ENCODE data around the gene TMEM250. TPM values are rescaled to one million over a fixed set of nuclear protein-coding genes. Genes with fewer than 3 reads are reported as not detected.

The TMEM250 gene
- total RNA-seq, 1 donor from 2014 or later, result 29.8 TPM

DNA sequence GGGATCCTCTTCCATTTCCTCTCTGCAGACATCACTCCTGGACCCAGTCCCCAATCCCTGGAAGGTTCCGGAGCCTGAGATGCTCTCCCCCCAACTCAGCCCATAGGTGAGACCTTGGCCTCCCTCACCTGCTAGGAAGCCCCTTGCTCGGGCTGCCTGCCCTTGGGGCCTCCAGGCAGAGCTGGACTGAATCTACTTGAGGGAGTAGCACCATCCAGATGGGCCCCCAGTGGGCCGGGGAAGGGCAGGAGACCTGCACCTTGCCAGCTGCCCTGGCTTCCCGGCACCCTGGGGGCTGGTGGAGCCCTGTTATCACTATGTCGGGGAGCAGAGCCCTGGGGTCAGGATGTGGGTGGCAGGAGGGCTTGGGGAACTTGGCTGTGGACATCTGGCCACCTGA lies 26.9 kb upstream of the TMEM250 start:
- Histone ChIP-seq H4K20me1 (ENCODE audit: insufficient read depth, low read length) (no peaks in the 10 kb centered on the region), H3K79me2 (ENCODE audit: insufficient read depth, low read length) (no peaks in the 10 kb centered on the region), H3K27ac (ENCODE audit: low read depth, low read length) (no peak overlapping the region), H3K4me1 (ENCODE audit: insufficient read depth, low read length) (no peaks in the 10 kb centered on the region), H3K4me2 (ENCODE audit: low read length) (no peak overlapping the region), H3K9me3 (ENCODE audit: insufficient read depth, low read depth, low read length) (no peaks in the 10 kb centered on the region), H2AFZ (ENCODE audit: low read depth, low read length) (no peak overlapping the region), H3K27me3 (ENCODE audit: insufficient read depth, low read length) (peaks cover 11% of the 10 kb centered on the region), H3K9ac (ENCODE audit: low read length) (no peak overlapping the region), H3K36me3 (ENCODE audit: insufficient read depth, low read length) (no peaks in the 10 kb centered on the region), H3K4me3 (ENCODE audit: insufficient read depth, low read depth, low read length) (no peak overlapping the region)
- peaks cover 28% of the 10 kb centered on the region for H3K27me3 Mint-ChIP-seq (ENCODE audit: low read depth, unreplicated experiment)
- no peak overlapping the region for H3K27ac Mint-ChIP-seq (ENCODE audit: unreplicated experiment)
- no peak for TF ChIP-seq EZH2 (IDR thresholded peaks at IDR 0.05; ENCODE audit: insufficient read depth, low read length)
- TF ChIP-seq, protein P1, sequence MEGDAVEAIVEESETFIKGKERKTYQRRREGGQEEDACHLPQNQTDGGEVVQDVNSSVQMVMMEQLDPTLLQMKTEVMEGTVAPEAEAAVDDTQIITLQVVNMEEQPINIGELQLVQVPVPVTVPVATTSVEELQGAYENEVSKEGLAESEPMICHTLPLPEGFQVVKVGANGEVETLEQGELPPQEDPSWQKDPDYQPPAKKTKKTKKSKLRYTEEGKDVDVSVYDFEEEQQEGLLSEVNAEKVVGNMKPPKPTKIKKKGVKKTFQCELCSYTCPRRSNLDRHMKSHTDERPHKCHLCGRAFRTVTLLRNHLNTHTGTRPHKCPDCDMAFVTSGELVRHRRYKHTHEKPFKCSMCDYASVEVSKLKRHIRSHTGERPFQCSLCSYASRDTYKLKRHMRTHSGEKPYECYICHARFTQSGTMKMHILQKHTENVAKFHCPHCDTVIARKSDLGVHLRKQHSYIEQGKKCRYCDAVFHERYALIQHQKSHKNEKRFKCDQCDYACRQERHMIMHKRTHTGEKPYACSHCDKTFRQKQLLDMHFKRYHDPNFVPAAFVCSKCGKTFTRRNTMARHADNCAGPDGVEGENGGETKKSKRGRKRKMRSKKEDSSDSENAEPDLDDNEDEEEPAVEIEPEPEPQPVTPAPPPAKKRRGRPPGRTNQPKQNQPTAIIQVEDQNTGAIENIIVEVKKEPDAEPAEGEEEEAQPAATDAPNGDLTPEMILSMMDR (IDR thresholded peaks at IDR 0.05; ENCODE audit: insufficient read depth, low read depth, low read length), result no peak
- no peak for FAIRE-seq
- no peaks in the 10 kb centered on the region for H3K9me3 Mint-ChIP-seq (ENCODE audit: unreplicated experiment)
- H3K4me3 Mint-ChIP-seq (ENCODE audit: unreplicated experiment), result no peak overlapping the region
- no peaks in the 10 kb centered on the region for H3K4me1 Mint-ChIP-seq (ENCODE audit: low read depth, unreplicated experiment)
- DNase-seq (ENCODE audit: low read depth), result no peak
- no peaks in the 10 kb centered on the region for H3K36me3 Mint-ChIP-seq (ENCODE audit: low read depth, unreplicated experiment)

DNA sequence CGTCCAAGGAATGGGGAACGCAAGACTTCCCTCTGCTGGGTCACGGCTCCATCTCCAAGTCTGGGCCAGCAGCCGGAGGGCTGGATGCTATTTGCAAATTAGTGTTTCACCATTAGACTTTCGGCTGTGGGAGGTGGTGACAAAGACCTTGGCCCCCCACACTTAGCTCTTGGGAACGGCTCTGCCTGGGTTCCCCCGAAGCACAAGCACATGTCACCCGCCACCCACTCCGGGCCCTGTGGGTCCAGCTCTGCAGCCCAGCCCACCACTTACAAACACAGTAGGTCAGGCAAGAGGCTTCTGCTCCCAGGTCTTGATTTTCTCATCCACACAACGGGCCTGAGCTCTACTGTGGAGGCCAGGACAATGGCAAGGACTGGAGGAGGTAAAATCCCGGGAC lies 25.8 kb upstream of the TMEM250 start:
- H3K4me1 Mint-ChIP-seq (ENCODE audit: low read depth, unreplicated experiment), result no peaks in the 10 kb centered on the region
- no peaks in the 10 kb centered on the region for H3K79me2 ChIP-seq (ENCODE audit: insufficient read depth, low read length)
- no peaks in the 10 kb centered on the region for H3K36me3 ChIP-seq (ENCODE audit: insufficient read depth, low read length)
- DNase-seq (ENCODE audit: low read depth) (no peak), FAIRE-seq (no peak)
- no peak overlapping the region for H2AFZ ChIP-seq (ENCODE audit: low read depth, low read length)
- H3K9me3 ChIP-seq (ENCODE audit: insufficient read depth, low read depth, low read length), result no peaks in the 10 kb centered on the region
- H4K20me1 ChIP-seq (ENCODE audit: insufficient read depth, low read length), result no peaks in the 10 kb centered on the region
- no peaks in the 10 kb centered on the region for H3K4me1 ChIP-seq (ENCODE audit: insufficient read depth, low read length)
- H3K4me2 ChIP-seq (ENCODE audit: low read length), result no peak overlapping the region
- H3K4me3 Mint-ChIP-seq (ENCODE audit: unreplicated experiment), result no peak overlapping the region
- no peak overlapping the region for H3K27ac ChIP-seq (ENCODE audit: low read depth, low read length)
- H3K4me3 ChIP-seq (ENCODE audit: insufficient read depth, low read depth, low read length), result no peak overlapping the region
- peaks cover 27% of the 10 kb centered on the region for H3K27me3 Mint-ChIP-seq (ENCODE audit: low read depth, unreplicated experiment)
- H3K9me3 Mint-ChIP-seq (ENCODE audit: unreplicated experiment), result no peaks in the 10 kb centered on the region
- H3K36me3 Mint-ChIP-seq (ENCODE audit: low read depth, unreplicated experiment), result no peaks in the 10 kb centered on the region
- peaks cover 11% of the 10 kb centered on the region for H3K27me3 ChIP-seq (ENCODE audit: insufficient read depth, low read length)
- TF ChIP-seq, protein P1 (IDR thresholded peaks at IDR 0.05; ENCODE audit: insufficient read depth, low read depth, low read length), result no peak
- no peak for TF ChIP-seq EZH2 (IDR thresholded peaks at IDR 0.05; ENCODE audit: insufficient read depth, low read length)
- H3K9ac ChIP-seq (ENCODE audit: low read length), result no peak overlapping the region
- H3K27ac Mint-ChIP-seq (ENCODE audit: unreplicated experiment), result no peak overlapping the region

DNA sequence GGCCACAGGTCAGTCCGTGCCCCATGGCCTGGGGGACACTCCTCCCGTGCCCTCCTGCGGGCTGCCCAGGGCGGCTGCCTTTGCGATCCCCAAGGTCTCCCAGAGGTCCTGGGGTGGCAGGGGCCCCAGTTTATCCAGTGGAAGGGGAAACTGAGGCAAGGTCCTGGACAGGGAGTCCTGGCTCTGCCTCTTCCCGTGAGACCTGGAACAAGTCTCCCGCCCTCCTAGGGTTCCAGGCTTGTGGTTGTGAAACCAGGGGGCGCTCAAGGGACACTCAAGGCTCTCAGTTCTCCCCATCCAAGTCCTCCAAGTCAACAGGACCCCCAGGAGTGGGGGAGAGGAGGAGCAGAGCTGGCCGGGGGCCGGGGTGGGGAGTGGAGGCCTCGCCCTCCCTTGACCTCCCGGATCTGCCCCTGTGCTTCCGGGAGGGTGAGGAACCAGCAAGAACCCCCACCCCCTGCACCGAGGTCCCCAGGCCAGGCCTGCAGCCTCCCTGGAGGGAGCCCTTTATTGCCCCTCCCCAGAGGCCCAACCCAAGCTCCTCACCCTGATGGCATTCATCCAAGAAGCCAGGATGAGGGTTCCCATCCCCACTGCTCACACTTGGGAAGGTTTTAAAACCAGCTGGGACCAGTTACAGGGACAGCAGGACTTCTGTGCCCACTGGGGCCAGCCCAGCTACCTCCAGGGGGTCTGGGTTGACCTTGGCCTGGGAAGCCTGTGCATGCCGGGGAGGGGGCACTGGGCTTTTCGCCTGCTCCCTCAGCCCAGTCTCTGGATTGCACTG lies 24.7 kb upstream of the TMEM250 start:
- Histone ChIP-seq H3K79me2 (ENCODE audit: insufficient read depth, low read length) (no peaks in the 10 kb centered on the region), H3K4me2 (ENCODE audit: low read length) (no peak overlapping the region), H3K27me3 (ENCODE audit: insufficient read depth, low read length) (peaks cover 15% of the 10 kb centered on the region), H3K36me3 (ENCODE audit: insufficient read depth, low read length) (no peaks in the 10 kb centered on the region), H2AFZ (ENCODE audit: low read depth, low read length) (no peak overlapping the region), H3K4me3 (ENCODE audit: insufficient read depth, low read depth, low read length) (no peak overlapping the region), H4K20me1 (ENCODE audit: insufficient read depth, low read length) (no peaks in the 10 kb centered on the region), H3K27ac (ENCODE audit: low read depth, low read length) (no peak overlapping the region), H3K9me3 (ENCODE audit: insufficient read depth, low read depth, low read length) (no peaks in the 10 kb centered on the region), H3K4me1 (ENCODE audit: insufficient read depth, low read length) (no peaks in the 10 kb centered on the region), H3K9ac (ENCODE audit: low read length) (no peak overlapping the region)
- TF ChIP-seq, protein P1 (IDR thresholded peaks at IDR 0.05; ENCODE audit: insufficient read depth, low read depth, low read length), result no peak
- no peak for TF ChIP-seq EZH2 (IDR thresholded peaks at IDR 0.05; ENCODE audit: insufficient read depth, low read length)
- H3K4me1 Mint-ChIP-seq (ENCODE audit: low read depth, unreplicated experiment), result no peaks in the 10 kb centered on the region
- no peak overlapping the region for H3K27ac Mint-ChIP-seq (ENCODE audit: unreplicated experiment)
- no peak for FAIRE-seq
- H3K4me3 Mint-ChIP-seq (ENCODE audit: unreplicated experiment), result no peak overlapping the region
- no peaks in the 10 kb centered on the region for H3K36me3 Mint-ChIP-seq (ENCODE audit: low read depth, unreplicated experiment)
- peaks cover 29% of the 10 kb centered on the region for H3K27me3 Mint-ChIP-seq (ENCODE audit: low read depth, unreplicated experiment)
- H3K9me3 Mint-ChIP-seq (ENCODE audit: unreplicated experiment), result no peaks in the 10 kb centered on the region
- no peak for DNase-seq (ENCODE audit: low read depth)

Data from astrocyte (in vitro differentiated cells and primary cell).